ENCODE data around the gene ACMSD. TPM values are rescaled to one million over a fixed set of nuclear protein-coding genes. Genes with fewer than 3 reads are reported as not detected.
"Not testable (repeated sequence)": the region's sequence is repeated elsewhere in the genome, so short reads cannot be mapped to it uniquely, and the experiment has no call there.

ACMSD gene
- total RNA-seq, 4 donors from 2014 or later = not detected

DNA sequence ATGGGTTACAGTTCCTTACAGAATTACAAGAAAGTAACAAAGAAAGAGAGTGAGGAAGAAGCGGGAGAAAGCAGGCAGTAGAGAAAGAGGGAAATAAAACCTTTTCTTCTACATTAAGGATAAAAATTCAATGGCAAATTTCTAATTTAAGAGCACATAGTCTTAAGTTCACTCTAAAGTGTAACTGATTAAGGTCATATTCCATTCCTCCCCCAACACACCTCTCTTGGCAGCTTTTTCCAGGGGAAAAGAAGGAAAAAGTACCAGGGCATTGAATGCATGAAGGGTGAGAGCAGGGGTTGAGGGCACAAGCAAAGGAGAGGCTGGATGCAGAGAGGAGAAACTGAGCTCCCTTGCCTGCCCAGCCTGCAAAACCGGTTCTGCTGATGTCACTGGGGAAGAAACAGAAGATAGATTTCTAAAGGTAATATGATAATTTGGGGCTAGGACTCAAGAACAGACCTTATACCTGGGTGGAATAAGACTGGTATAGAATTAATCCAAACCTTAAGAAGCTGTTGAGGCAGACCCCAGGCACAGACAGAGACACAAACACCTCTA, 4.6 kb downstream of the ACMSD start:
- 74 to 78% methylated on average over 2 of the region's 2 CpGs for WGBS, 2 donors

DNA sequence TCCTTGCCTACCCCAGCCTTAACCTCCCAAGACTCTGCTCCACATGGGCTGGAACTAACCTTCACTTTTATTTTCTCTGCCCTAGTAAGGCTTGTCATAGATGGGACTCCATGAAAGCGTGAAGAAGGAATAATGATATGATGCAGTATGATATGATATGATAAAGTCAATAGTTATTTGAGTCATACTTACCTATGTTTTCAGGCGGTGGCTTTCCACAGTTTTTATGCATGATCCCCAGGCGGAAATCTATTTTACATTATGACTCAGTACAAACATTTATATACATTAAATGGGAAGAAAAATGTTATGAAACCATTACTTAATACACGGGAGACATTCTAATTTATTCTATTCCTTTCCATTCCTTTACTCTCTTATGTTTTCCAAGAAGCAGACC, 5.6 kb downstream of the ACMSD start:
- TF ChIP-seq, protein P1, sequence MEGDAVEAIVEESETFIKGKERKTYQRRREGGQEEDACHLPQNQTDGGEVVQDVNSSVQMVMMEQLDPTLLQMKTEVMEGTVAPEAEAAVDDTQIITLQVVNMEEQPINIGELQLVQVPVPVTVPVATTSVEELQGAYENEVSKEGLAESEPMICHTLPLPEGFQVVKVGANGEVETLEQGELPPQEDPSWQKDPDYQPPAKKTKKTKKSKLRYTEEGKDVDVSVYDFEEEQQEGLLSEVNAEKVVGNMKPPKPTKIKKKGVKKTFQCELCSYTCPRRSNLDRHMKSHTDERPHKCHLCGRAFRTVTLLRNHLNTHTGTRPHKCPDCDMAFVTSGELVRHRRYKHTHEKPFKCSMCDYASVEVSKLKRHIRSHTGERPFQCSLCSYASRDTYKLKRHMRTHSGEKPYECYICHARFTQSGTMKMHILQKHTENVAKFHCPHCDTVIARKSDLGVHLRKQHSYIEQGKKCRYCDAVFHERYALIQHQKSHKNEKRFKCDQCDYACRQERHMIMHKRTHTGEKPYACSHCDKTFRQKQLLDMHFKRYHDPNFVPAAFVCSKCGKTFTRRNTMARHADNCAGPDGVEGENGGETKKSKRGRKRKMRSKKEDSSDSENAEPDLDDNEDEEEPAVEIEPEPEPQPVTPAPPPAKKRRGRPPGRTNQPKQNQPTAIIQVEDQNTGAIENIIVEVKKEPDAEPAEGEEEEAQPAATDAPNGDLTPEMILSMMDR (IDR thresholded peaks at IDR 0.05) = no peak
- no peak for TF ChIP-seq POLR2A (IDR thresholded peaks at IDR 0.05)
- intact Hi-C loops (cut with DNase I; ENCODE audit: low total_unique reads) = no loop called here
- WGBS, 2 donors = 91 to 94% methylated on average over 4 of the region's 4 CpGs
- no peak for DNase-seq (ENCODE audit: low spot score in 2 of 2)
- no peak overlapping the region for H3K4me3 ChIP-seq (ENCODE audit: low read depth, poor library complexity, severe bottlenecking)

More for the DNA sequence above, 4.6 kb downstream of the ACMSD start:
- TF ChIP-seq, protein P1 (IDR thresholded peaks at IDR 0.05) = no peak
- TF ChIP-seq POLR2A (IDR thresholded peaks at IDR 0.05) = no peak
- H3K4me3 ChIP-seq (ENCODE audit: low read depth, poor library complexity, severe bottlenecking) = no peak overlapping the region
- intact Hi-C loops (cut with DNase I; ENCODE audit: low total_unique reads) = no loop called here
- DNase-seq (ENCODE audit: low spot score in 2 of 2) = no peak

DNA sequence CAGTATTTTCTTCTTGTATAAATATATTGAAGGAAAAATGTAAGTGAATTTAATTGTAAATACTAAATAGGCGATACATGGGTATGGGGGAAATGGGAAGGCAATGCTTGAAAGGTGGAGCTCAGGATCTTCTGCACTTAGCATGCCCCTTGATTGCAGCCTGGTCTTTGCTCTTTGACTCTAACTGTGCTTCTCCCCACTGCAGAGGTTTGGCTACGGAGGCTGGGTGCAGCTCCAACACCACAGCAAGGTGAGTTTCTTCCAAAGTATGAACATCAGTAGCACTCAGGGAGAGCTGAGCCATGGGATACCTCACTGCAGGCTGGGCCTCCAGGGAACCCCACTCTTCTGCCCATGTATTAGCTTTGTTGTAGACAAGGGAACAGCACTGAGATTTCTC, 6.6 kb downstream of the ACMSD start:
- 86 to 93% methylated on average over 2 of the region's 2 CpGs for WGBS, 2 donors
- TF ChIP-seq POLR2A (IDR thresholded peaks at IDR 0.05) = no peak
- no peak for DNase-seq (ENCODE audit: low spot score in 2 of 2)
- intact Hi-C loops (cut with DNase I; ENCODE audit: low total_unique reads) = no loop called here
- no peak overlapping the region for H3K4me3 ChIP-seq (ENCODE audit: low read depth, poor library complexity, severe bottlenecking)

DNA sequence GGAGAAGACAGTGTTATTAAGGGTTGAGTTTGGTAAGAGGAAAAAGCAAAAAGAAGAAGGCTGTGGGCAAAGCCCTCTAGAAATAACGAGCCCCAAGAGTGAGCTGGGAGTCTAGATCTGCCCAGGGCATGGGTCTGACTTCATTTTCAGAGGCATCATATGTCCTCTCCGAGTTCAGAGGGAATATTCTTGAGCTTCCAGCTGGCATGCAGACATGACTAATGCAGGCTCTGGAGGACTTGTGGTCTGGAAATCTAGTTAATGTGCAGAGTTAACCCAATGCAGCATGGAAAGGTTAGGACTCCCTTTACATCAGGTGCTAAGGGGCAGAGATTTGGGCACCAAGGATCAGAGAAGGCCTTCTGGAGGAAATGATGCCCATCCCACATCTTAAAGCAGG, 7.3 kb downstream of the ACMSD start:
- intact Hi-C loops (cut with DNase I; ENCODE audit: low total_unique reads) = no loop called here
- WGBS, 2 donors = 24 to 43% methylated on average over 2 of the region's 2 CpGs
- TF ChIP-seq, protein P1 (IDR thresholded peaks at IDR 0.05) = no peak
- TF ChIP-seq POLR2A (IDR thresholded peaks at IDR 0.05) = no peak
- DNase-seq (ENCODE audit: low spot score in 2 of 2) = no peak
- H3K4me3 ChIP-seq (ENCODE audit: low read depth, poor library complexity, severe bottlenecking) = no peak overlapping the region

DNA sequence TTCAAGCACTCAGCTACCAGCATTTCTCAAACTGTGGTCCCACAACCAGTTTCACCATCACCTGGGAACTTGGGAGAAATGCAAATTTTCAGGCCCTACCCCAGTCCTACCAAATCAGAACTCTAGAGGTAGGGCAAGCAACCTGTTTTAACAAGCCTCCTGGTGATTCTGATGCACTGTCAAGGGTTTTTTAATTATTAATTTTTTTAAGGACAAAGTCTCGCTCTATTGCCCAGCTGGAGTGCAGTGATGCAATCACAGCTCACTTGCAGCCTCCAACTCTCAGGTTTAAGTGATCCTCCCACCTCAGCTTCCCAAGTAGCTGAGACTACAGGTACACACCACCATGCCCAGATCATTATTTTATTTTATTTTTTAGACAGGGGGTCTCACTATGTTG, 7.8 kb downstream of the ACMSD start:
- TF ChIP-seq, protein P1 (IDR thresholded peaks at IDR 0.05) = no peak
- no peak for TF ChIP-seq POLR2A (IDR thresholded peaks at IDR 0.05)
- WGBS, 2 donors = 90 to 93% methylated on average over 1 of the region's 1 CpG
- intact Hi-C loops (cut with DNase I; ENCODE audit: low total_unique reads) = no loop called here
- DNase-seq (ENCODE audit: low spot score in 2 of 2) = no peak
- H3K4me3 ChIP-seq (ENCODE audit: low read depth, poor library complexity, severe bottlenecking) = no peak overlapping the region

DNA sequence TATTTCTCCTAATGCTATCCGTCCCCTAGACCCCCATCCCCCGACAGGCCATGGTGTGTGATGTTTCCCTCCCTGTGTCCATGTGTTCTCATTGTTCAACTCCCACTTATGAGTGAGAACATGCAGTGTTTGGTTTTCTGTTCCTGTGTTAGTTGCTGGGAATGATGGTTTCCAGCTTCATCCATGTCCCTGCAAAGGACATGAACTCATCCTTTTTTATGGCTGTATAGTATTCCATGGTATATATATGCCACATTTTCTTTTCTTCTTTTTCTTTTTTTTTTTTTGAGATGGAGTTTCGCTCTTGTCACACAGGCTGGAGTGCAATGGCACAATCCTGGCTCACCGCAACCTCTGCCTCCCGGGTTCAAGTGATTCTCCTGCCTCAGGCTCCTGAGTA, 9.2 kb downstream of the ACMSD start:
- H3K4me3 ChIP-seq (ENCODE audit: low read depth, poor library complexity, severe bottlenecking); intact Hi-C loops (cut with DNase I; ENCODE audit: low total_unique reads); DNase-seq (ENCODE audit: low spot score in 2 of 2): not testable (repeated sequence)
- 91 to 96% methylated on average over 5 of the region's 5 CpGs for WGBS, 2 donors

DNA sequence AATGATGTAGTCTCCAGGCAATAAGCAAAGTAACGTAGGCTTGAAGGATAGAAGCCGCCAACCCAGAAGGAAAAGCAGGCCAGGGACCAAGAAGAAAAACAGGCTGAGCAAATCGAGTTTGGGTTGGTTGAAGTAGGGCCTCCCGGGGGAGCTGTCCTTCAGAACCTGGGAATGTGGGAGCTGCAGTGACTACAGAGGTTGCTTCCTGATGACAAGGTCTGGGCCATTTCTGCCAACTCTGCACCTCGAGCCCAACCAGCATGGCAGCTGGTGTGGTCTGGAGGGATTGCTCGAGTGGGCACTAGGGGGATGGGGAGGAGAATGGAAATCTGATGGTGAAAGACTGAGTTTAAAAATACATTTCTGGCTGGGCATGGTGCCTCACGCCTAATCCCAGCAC, 14.1 kb downstream of the ACMSD start:
- no peak for DNase-seq (ENCODE audit: low spot score in 2 of 2)
- intact Hi-C loops (cut with DNase I; ENCODE audit: low total_unique reads) = no loop called here
- WGBS, 2 donors = 72 to 86% methylated on average over 7 of the region's 7 CpGs
- H3K4me3 ChIP-seq (ENCODE audit: low read depth, poor library complexity, severe bottlenecking) = no peak overlapping the region
- TF ChIP-seq, protein P1 (IDR thresholded peaks at IDR 0.05) = no peak
- no peak for TF ChIP-seq POLR2A (IDR thresholded peaks at IDR 0.05)

Data from lower leg skin (tissue), 4 donors.